Activated T-cell treated with anti-CD3 and anti-CD28 coated beads for 4 hours (primary cell): ENCODE measurements around the gene USH2A.

ENCODE experiments used
- DNase-seq: peaks from one replicate; pipeline ENCODE4 v3.0.0-alpha.2; 2020

Gene USH2A

DNA sequence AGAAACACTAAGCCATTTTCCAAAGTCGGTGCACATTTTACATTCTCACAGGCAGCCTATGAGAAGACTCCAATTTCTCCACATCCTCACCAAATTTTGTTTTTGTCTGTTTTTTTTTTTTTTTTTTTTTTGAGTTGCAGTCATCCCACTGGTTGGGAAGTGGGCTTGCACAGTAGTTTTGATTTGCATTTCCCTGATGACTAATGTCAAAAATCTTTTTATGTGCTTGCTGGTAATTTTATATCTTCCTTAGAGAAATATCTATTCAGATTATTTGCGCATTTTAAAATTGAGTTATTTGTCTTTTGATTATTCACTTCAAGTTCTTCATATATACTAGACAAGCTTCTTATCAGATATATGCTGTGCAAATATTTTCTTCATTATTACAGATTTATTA lies 141.5 kb downstream of the USH2A start:
- no peak for DNase-seq

DNA sequence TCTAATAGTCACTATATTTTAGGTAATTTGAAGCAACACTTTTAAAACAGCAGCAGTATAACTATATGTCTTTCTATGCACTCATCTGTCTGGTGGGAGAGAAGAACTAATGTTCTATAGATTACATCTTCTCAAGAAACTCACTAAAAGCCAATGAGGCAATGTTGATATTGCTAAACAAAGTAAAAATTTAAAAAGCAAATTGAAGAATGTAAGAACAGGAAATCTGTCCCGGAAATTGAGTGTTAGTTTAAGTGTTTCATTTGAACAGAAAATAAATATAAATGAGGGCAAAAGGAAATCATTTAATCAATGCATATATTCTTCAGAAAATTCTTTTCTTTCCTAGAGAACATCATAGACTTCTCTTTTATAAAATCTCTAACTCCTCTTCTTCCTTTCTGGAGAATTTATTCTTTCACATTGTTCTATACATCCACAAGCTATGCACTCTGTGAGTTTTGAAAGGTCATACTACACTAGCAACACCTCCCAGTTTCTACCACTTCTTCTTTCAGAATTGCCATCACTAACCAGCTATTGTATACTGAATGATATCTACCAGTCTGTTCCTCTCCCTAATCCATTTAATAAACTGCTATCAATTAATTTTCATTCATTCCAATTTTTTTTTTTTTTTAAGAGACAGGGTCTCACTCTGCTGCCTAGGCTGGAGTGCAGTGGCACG lies 153.0 kb downstream of the USH2A start:
- no peak for DNase-seq

DNA sequence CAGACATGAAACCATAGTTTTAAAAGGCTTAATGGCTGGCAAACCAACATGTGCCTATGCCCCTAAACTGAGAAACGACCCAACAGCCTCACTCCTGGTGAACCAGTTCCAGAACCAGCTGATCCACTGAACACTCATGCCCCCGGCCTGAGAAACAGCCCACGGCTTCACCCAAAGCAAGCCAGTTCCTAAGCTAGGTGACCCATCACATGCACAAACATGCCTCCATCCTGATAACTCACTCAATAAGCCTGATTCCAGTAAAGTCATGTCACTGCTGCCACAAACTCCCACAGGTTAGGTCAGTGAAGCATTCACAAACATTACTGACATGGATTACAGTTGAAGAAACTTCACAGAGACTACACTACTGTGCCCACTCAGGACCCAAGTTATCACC lies 161.6 kb downstream of the USH2A start:
- DNase-seq: no peak

DNA sequence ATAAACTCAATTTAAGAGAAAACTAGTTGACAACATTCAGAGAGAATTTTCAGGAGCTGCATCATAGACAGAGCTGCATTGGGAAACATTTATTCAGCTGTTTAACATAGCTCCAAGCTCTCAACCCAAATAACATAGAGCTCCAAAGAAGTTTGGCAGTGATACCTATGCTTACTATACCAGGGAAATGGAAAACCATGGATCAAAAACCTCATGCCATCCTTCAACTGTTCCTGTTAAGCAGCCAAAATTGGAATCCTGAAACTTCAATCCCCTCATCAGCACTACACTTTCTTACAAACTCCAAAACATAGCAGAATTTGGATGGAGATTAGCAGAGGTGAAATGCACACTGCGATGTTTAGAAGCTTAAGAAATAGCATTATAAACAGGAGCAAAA lies 164.4 kb downstream of the USH2A start:
- no peak for DNase-seq

DNA sequence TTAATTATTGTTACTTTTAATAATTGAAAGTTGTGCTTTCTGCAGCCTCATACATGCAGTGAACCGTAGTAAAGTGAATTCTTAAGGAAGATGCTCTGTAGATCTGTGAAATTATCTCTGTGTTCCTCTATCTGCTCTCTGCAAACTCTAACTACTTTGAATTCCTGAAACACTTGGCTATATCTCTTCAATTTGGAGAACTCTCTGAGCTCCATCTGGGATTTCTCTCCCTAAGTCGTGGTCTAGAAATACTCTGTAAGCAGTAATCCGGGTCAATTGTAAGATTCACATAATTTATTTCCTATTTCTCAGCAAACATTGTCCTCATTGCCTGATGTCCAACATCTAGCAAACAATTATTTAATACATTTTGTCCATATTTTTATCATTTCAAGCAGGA lies 164.9 kb downstream of the USH2A start:
- DNase-seq: no peak

DNA sequence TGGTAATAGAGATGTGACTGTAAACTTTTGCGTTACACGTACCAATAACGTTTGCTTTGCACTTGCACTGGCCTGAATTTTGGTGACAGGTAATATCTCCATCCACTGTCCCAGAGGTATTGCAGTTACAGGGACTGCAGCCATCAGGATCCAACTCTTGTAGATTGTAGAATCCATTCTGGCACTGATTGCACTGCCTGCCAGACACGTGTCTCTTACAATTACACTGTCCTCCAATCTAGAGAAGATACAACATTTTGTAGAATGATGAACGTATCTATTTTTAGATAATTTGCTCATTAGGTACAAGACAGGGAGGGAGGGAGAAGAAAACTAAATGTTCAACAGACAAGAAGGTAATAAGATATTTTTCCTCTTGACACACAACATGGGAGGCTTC lies 172.4 kb downstream of the USH2A start:
- DNase-seq: no peak

DNA sequence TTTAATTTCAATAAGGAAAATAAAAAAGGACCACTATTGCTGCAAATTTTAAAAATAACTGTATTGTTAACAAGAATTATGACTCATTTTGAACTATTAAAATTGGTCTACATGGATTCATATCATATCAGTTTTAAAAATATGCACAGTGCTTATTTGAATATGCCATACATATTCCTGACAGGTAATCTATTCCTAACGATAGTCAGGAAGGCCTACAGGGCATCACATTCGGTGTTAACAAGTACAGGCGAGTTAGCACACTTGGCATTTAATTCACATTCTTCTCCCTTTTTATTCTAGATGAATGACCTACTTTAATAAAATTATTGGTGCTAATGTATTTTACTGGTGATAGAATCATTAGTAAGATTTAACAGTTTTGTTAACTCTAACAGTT lies 174.6 kb downstream of the USH2A start:
- DNase-seq: no peak

DNA sequence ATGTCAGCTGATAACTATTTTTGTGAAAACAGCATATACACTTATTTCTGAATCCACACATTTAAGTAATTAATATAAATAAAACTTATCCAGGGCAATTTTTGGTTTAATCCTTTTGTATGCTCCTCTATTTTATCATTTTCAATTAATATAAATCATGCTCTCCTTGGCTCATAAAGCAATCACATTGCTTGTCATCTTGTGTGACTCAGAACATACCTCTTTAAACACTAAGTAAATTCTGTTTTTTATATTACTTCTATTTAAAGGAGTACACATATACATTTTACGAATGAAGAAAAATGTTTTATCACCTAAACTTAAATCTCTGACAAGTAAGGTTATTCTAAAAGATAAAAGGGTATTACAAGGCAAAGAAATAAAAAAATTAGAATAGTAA lies 175.3 kb downstream of the USH2A start:
- no peak for DNase-seq

DNA sequence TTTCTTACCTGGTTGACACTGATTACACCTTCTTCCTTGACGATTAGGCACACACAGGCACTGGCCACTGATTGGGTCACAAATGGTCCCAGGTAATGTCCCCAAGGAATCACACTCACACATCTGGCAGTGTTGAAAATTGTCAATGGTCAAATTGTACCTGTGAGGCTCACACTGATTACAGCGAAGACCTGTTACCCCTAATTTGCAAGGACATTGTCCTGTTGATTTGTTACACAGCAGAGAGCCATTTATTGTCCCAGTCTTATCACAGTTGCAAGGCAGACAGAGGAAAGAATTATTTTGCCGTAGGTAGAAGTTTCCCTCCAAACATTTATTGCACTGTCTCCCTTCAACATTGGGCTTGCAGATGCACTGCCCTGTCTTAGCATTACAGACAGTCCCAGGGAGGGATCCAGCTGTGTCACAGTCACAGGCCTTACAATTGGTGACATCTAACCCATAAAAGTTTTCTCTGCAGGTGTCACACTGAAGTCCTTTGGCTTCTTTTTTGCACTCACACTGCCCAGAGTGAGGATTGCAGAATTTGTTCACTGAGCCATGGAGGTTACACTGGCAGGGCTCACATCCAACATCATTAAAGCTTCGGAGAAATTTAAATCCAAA lies 176.6 kb downstream of the USH2A start:
- DNase-seq: no peak

DNA sequence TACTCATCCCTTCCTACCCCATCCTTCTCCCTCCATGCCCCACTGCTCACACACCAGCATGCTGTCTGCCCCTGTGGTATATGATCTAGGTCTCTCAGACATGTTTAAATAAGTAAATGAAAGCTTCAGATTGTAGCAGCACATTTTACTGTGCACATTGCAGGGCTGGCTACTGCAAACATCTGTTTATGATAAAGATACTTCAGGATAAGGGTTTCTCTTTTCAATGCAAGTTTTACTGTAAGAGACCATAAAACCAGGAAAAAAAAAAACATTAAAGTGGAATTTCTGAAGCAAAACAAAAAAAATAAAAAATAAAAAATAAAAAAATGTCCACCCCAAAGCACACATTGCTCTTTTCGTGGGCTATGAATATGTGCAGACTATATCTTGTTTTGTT lies 184.4 kb downstream of the USH2A start:
- no peak for DNase-seq

DNA sequence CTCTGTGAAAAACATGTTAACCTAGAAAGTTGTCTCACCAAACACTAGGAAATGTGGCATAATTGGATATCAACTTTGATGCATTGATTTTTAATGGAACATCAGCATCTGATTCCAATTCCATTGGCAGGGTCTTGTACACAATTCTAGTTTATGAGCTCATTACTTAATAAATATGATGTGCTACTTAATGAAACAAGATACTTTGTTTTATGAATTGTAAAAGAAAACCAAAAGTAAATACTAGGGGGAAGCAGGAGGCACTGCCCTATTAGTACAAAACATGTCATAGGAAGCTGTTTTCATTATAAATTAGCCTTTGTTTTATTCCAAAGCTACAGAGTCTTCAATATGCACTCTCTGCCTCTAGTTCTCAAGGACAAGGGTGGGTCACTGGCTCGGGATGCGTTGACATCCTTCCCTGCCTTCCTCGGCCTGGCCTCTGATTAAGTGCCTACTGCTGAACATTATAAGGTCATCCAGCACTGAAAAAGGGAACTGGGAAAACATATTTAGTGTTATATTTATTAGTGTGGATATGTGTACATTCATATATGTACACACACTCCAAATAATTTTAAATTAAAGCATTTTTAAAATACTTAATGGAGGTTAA lies 185.2 kb downstream of the USH2A start:
- DNase-seq: no peak

DNA sequence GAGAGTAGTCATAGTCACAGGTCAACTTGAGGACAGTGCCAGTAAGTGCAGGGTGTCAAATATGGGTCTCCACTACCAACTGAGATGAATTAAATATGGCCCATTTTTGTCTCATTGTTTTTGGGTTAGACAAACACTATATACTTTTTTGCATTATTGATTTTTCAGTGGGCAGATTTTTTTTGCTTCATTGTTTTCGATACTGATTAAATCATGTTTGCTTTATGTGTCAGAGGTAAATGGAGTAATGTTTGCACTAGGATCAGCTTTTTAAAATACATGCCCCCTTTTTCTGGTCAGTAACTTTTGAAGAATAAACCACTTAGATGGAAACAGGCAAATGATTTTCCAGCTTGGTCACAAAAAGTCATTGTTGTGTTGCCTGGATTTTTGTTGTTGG lies 199.0 kb downstream of the USH2A start:
- no peak for DNase-seq

DNA sequence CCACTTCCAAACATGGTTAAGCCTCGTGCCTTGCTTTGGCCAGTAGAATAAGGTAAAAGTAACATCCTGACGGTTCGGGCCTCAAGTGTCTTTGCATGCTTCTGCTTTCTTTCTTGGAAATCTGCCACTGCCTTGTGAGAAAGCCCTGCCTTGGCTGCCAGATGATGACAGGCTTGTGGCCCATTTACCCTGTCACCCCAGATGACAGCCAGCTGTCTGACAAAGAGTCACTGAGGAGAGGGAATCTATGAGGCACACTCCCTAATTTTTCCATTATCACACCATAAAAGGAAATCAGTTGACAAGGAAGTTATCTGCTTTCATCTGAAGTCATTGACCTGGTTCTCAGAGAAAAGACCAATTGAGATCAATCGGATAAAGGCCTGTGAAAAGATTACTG lies 199.8 kb downstream of the USH2A start:
- no peak for DNase-seq

DNA sequence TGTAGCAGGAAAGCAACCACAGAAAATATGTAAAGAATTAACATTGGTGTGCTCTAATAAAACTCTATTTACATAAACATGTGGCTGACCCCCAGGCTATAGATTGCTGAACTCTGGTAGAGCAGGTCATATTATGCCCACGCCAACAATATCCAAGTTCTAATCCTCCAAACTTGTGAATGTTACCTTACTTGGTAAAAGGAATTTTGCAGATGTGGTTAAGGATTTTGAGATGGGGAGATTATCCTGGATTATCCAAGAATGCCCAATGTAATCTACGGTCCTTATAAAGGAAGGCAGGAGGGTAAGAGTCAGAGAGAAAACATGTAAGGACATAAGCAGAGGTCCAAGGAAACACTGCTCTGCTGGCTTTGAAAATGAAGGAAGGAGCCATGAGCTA lies 201.0 kb downstream of the USH2A start:
- no peak for DNase-seq

DNA sequence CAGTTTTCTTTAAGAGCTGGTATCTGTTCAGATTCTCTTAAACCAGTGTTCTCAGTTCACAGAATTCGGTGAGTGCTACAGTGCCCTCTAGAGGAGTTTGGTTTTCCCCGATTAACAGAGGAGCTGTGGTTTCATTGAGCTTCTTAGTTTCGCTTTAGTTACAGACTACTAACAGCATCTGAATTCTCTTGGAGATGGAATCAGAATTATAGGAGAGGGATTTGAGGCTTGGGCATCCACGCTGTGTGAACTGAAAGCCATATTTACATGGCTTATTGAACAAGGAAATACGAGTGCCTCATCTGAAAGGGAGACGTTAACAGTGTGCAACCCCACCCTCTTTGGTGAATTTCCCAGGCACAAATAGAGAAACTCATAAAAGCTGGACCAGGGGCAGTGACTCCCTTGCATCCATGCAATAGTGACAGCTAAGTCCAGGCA lies 202.0 kb downstream of the USH2A start:
- no peak for DNase-seq

DNA sequence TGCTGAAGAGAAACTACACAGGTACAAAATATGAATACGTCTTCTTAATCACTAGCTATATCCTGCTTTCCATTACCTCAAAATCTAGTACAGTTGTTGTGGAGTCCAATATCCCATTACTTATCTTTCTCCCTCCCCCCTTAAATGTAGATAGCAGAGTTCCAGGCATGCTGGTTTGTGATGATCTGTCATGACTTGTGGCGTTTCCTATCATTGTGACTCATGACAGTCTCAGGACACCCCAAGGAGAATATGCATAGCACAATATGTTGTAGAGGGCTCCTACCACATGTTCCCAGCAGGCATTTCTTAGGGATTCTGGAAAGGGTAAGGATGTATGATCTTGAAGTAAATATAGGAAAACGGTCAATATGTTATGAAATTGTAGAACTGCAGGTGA lies 206.9 kb downstream of the USH2A start:
- no peak for DNase-seq

DNA sequence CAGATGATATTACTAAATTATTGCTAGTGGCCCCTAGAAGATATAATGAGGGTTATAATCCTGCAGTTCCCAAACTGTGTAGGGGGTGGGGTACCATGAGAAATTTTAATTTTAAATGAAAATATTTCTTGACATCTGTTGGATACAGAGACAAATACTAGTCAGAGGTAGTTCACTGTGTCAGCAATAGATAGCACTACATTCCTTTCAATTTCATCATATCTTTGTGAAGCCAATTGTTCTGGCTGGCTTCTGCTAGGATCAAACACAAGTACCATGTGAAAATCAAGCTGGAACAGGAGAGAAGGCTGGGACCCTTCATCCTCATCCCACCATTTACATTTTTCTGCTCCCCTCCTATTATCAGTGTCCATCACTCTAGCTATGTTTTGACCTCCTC lies 208.1 kb downstream of the USH2A start:
- DNase-seq: no peak

DNA sequence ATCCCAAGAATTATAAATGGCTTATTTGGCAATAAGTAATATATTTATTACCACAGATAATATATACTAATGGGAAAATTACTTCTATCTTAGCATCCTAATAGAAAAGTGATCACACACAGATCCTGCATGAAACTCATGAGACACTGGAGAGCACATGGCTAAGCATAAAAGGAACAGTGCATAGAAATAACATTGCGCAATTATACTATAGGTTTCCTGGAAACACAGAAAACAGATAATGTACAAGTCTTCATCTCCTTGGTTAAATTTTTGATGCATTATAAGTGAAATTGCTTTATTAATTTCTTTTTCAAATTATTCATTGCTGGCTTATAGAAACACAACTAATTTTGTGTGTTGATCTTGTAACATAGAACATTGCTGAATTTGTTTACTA lies 210.4 kb downstream of the USH2A start:
- DNase-seq: no peak

DNA sequence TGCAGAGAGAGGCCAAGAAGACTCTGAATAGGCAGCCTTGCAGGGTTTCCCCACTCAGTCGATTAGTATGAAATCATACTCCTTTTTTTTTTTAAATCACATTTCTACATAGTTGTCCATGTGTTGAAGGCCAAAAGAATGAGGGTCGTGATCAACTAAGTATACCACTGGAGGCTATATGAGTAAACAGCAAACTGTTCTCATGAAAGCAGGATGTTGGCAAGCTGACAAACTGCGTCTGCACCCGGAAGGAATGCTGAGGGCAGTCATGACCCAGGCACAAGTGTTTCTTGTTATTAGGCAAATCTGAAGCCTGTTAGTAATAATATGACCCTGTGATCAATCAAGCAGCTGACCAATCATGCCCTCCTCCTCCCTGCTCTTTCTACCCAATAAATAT lies 213.2 kb downstream of the USH2A start:
- no peak for DNase-seq

DNA sequence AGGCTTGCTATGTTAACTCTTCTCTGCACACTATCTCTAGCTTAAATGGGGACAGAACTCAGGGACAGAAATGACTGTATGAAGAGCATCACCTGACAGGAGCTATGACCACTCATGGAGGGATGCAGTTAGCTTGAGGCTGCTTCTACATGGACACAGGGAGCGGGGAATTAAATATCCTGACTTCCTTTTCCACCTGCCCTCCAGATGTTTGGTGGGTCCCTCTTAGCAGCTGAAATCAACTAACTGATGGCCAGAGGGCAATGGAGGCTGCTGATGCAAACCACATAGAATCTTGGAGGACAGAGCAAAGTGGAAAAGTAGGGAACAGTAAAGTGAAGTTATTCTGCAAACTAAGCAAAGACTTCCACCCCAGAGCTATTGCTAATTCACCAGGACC lies 214.1 kb downstream of the USH2A start:
- no peak for DNase-seq

DNA sequence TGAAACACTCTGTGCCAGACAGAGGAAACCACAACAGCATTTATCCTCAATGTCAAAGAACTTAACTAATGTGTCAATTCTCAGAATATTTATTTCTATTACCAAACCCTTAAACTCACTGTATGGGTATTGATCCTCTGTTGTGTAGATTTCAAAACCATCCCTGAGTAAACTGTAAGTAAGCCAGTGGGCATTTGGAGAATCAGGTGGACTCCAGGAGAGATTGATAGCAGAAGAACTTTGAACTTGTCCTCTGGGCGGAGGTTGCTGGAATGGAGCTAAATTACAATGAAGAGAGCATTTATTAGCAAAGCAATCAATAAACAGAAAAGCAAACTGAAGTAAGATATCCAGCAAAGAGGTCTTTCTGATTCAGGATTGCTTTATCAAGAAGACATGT lies 216.1 kb downstream of the USH2A start:
- no peak for DNase-seq

DNA sequence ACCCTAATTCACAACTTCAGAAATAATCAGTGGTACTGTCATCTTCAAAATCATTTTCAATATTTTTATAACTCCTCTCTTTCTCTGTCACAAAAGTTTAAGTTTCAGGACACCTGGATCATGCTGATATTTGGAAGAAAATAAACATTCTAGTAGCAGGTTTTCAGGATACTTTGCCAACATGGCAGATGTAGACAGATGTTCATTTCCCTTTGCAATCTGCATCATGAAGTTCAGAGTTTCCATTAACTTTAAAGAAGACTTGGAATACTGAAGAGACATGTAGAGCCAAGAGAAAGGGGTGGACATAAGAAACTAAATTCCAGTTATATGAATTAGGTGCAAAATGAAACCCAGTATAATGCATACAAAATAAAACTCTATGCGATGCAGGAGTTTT lies 218.1 kb downstream of the USH2A start:
- DNase-seq: no peak

DNA sequence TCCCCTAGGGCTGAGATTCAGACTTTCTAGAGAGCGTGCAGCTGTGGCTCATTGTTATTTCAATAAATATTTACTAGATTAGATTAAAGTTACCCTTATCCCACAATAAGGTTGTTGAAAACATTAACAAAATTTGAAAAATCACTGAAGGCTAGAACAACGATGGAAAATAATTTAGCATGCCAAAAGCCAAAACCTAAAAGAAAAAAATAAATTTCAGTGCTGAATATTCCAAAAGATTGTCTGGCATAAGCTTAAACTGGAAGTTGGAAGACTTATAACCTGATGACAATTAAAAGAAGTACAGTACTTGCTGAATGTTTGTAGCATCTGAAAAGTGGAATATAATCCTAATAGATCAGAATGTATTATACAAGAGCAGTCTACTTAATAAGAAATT lies 221.3 kb downstream of the USH2A start:
- no peak for DNase-seq

DNA sequence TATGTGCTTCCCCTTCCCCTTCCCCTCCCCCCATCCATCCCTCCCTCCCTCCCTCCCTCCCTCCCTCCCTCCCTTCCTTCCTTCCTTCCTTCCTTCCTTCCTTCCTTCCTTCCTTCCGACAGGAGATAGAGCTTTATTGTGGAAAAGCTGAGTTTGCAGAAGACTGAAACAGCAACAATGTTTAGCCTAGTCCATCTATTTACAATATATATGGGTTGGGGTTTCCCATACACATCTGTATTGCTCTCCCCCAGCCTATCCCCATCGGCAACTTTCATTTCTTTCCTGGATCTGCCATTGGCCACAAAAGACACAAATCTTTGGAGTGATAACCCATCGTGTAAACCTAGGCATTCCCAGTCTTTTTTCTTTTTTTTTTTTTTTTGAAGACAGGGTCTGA lies 222.3 kb downstream of the USH2A start:
- DNase-seq: no peak

DNA sequence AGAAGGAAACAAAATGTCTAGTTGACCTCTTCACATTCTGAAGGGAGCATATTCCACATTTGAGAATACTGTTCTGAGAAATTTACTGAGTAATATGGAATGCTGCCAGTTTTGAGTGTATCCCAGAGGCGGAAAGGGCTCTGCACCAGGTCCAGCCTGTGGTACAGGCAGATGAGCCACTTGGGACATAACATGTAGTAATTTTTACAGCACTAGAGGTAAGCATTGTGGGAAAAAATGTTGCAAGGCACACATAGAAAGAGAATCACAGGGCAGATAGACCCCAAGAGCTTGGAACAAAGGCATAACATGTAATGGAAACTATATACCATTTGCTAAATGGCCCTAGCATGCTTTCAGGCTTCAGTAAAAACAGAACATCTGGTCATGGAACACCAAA lies 228.5 kb downstream of the USH2A start:
- DNase-seq: no peak
